ENCODE measurements around the gene PRKD1. TPM values are rescaled to one million over a fixed set of nuclear protein-coding genes. Genes with fewer than 3 reads are reported as not detected.

The PRKD1 gene
- polyA plus RNA-seq, 1 of the 3 experiments (the other 2 are of a cell fraction), result 0.07 TPM

- TF ChIP-seq REST (IDR thresholded peaks at IDR 0.05; ENCODE audit: low read depth, low read length), result no peak
- TF ChIP-seq RAD21 (IDR thresholded peaks at IDR 0.05; ENCODE audit: low read length), result no peak
- no peak for TF ChIP-seq CTCF (IDR thresholded peaks at IDR 0.05)
- TF ChIP-seq SIN3A (IDR thresholded peaks at IDR 0.05; ENCODE audit: borderline replicate concordance, low read depth, low read length), result no peak
Observed at GRCh38 chr14:29804481-29805266, 123.0 kb downstream of the PRKD1 start (continued).

GRCh38 chr14:29803045-29803444, 124.6 kb downstream of the PRKD1 start:
- no peak for DNase-seq
- peaks cover 4% of the 10 kb centered on the region; the same call in 1 of the 2 replicates for H4K20me1 ChIP-seq (ENCODE audit: insufficient read depth)
- no peaks in the 10 kb centered on the region for H3F3A ChIP-seq (replicated peaks; ENCODE audit: insufficient read depth)
- CTCF ChIA-PET, result no interaction called here
- no peak overlapping the region for H2AFZ ChIP-seq (ENCODE audit: low read depth)
- POLR2A ChIA-PET, result no interaction called here
- no peak overlapping the region for H3K4me2 ChIP-seq
- no peak overlapping the region for H3K27ac ChIP-seq (ENCODE audit: low read depth in 2 of 2, low read length in 1 of 2)
- H3K4me3 ChIP-seq (ENCODE audit: low read depth in 2 of 2, low read length in 1 of 2), result no peak overlapping the region
- H3K9ac ChIP-seq, result no peak overlapping the region
- peaks cover 0 to 6% of the 10 kb centered on the region in 2 experiments; a peak in 1 of 4 replicates for H3K4me1 ChIP-seq (ENCODE audit: control insufficient read depth in 1 of 2, insufficient read depth in 2 of 2, low read depth in 1 of 2, low read length in 1 of 2)
- no peaks in the 10 kb centered on the region for H3K27me3 ChIP-seq (ENCODE audit: insufficient read depth)
- H3K9me3 ChIP-seq, result no peaks in the 10 kb centered on the region
- H3K9me2 ChIP-seq, result no peaks in the 10 kb centered on the region
- no peaks in the 10 kb centered on the region for H3K79me2 ChIP-seq (ENCODE audit: insufficient read depth)
- no peak for TF ChIP-seq CHD2 (IDR thresholded peaks at IDR 0.05; ENCODE audit: low read length, partially characterized antibody)
- TF ChIP-seq CTCF (IDR thresholded peaks at IDR 0.05), result no peak
- no peak for TF ChIP-seq GABPA (IDR thresholded peaks at IDR 0.05; ENCODE audit: low read depth)
- TF ChIP-seq EP300 (IDR thresholded peaks at IDR 0.05; ENCODE audit: borderline replicate concordance in 1 of 2, low read depth in 1 of 2, low read length in 1 of 2), result no peak
- TF ChIP-seq TAF1 (IDR thresholded peaks at IDR 0.05; ENCODE audit: borderline replicate concordance, low read depth, low read length), result no peak
- TF ChIP-seq TEAD4 (IDR thresholded peaks at IDR 0.05; ENCODE audit: borderline replicate concordance, insufficient read depth), result no peak
- H3K36me3 ChIP-seq (replicated peaks in 1 of 2; ENCODE audit: control insufficient read depth in 1 of 2, insufficient read depth in 2 of 2, low read length in 1 of 2), result no peaks in the 10 kb centered on the region

All from SK-N-SH (cell line).